Medulla oblongata (tissue), 1 donor: ENCODE measurements around the gene ODAM.
"Not testable (repeated sequence)": the region's sequence is repeated elsewhere in the genome, so short reads cannot be mapped to it uniquely, and the experiment has no call there.

ENCODE experiments used
- DNase-seq: peaks from one replicate; pipeline ENCODE4 v3.0.0-alpha.2; 2015; ENCODE audit errors: extremely low spot score

ODAM gene

DNA sequence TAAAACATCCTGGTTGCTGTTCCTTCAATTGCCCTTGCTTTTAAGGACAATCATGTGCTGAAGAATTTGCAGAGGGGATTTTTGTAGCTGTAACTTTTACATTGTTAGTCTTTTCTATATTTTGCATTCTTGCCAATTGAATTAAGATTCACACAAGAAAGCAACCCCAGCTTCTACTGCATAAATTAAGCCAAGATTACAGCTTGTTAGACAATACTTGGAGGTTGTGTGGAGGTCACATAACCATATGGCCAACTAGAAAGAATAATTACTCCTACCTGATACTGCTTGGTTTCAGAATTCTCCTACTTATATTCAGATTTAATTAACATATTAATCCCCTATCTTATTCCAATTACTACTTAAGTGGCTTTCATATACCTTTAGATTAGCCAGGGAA lies 26.3 kb downstream of the ODAM start:
- not testable (repeated sequence) for DNase-seq

DNA sequence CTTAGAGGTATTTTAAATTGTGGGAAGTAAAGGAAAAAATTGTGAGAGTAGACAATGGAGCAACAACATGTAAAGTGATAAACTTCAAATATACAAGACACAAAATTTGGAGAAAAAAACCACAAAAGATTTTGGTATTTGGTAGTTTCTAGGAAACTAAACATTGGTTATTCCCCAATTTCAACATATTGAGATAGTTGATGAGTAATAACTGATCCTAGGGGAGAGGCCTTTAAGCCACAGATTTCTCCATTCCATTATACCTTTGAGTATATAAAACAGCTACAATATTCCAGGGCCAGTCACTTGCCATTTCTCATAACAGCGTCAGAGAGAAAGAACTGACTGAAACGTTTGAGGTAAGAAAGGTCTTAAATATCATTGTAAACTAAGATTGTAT lies 30.3 kb downstream of the ODAM start, which contains the start of gene FDCSP:
TSS of gene FDCSP (plus strand) at position 301 of the 400 bp plus-strand sequence. CDS start 5,071 bp downstream, outside the sequence.
- DNase-seq: no peak

DNA sequence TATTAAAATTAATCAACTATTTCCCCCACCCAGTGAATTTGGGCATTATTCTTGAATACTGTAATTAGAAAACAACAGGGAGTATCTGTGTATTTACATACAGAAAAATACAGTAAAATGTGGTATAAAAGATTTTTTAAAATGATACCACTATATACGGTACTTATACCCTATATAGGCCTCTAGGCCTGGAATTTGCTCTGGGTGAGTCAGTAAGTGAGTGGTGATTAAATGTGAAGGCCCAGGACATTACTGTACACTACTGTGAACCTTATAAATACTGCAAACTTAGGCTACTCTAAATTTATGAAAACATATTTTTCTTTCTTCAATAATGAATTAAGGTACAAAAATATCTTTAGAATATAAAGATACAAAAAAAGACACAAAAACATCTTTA lies 40.6 kb downstream of the ODAM start:
- DNase-seq: no peak

DNA sequence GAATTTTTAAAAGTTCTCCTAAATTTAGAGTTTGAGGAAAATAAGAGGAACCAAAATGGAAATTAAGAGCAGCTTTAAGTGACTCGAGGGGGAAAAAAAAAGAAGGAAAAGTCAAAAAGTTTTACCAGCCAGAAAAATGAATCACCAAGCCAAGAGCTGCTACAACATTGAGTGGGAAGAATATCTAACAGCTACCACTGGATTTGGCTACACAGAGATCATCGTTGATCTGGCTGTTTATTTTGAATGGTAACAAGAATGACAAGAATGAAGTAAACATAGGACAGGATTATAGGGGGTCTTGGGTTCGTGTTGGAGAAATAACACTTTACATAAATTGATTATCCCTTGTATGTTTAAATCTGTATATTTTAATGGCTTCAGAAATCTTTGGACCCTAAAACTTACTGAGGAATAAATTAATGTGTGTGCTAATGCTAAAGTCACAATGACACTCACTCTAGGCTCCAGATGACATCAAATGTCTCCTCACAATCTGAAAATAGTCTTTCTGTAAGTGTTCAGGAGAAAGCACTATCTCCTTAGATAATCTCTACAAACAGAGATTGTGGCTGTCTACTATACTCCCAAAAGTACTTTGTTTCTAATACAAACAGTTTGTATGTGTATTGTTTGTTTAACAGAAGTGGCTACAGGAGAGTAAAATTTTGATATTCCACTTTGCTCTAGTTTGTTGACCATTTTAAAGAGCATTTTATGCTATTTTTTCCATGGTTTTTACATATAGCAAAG lies 43.8 kb downstream of the ODAM start:
- DNase-seq: no peak

DNA sequence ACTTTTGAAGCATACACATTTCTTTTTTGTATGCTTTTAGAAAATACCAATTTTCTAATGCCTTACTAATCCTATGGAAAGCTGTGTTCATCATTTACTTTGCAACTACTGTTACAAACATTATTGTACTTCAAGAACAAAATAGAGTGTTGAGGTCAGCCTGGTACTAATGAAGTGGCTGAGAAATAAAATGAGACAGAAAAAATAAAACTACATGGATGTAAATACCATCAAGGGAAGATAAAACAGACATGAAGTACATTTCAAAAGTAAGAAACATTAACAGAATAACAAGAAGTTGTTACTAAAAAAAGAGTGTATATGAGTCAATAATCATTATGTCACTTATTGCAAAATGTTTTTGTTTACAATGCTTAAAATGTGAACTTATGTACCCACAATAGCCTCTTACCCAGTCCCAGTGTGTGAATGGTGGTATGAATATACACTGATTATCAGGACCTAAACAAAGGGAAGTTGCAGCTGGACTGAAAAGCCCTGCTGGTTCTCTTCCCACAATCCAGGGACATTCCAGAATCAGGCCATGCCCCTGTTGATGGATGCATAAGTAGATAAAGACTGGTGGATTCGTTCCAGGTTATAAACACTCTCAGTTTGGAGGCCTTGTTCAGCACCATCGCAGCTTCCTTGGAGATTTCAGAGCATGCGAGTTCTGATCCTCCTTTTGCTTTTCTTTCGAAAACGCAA lies 44.5 kb downstream of the ODAM start:
- no peak for DNase-seq

DNA sequence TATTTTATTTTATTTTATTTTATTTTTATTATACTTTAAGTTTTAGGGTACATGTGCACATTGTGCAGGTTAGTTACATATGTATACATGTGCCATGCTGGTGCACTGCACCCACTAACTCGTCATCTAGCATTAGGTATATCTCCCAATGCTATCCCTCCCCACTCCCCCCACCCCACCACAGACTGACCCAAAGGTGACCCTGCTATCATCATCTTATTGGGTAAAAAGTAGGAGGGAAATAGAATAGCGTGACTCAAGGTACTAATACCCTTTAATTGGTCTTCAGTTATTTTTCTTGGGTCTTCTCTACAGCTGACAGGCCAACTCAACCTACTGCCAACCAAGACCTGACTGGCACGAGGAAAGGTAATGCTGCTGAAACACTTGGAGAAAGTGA lies 46.8 kb downstream of the ODAM start, which contains the start of gene CSN3:
TSS of gene CSN3 (plus strand) at position 301 of the 400 bp plus-strand sequence. CDS start 2,223 bp downstream, outside the sequence.
- DNase-seq: not testable (repeated sequence)

DNA sequence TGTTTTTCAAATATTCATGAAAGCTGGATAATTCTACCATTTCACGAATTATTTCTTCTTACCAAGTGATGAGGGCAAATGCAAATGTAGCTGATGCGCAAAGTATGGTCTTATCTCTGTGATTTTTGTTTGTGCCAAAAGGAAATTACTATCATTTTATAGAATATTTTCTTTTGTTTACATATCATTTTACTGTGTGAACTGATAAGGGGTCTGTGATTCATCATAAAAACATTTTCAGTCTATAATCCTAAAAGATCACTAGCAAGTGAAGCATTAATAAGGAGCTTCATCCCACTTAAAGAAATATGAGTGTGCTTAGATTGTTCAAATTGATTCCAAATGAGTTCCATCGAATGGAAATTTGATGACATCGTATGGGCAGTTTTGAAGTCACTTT lies 47.6 kb downstream of the ODAM start:
- no peak for DNase-seq

DNA sequence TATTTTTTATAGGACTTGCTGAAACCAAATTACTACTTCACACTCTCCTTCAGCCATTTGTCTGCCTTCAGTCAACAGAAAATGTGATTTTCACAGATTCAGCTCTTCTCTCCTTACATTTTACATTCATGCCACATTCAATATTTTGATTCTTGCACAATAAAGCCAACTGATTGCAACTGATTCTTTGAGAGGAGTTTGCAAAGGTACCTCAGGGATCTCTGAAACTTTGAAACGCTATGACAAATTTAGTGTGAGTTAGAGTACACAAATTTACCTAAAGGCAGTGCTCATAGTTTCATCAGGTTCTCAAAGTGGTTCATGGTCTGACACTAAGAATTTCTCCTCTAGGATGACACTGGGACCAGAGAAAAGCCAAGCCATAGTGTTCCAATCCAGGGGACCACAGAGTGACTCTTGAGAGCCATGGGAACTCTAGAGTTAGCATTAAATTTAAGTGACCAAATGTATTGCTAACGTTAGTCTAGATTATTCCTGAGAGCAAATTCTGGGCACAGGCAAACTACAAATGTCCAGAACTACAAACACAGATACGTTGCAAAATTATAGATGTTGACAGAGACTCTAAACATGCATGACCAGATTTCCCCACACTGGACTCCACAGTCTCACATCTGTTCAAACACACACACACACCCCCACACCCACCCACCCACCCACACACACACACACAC lies 55.9 kb downstream of the ODAM start:
- no peak for DNase-seq

DNA sequence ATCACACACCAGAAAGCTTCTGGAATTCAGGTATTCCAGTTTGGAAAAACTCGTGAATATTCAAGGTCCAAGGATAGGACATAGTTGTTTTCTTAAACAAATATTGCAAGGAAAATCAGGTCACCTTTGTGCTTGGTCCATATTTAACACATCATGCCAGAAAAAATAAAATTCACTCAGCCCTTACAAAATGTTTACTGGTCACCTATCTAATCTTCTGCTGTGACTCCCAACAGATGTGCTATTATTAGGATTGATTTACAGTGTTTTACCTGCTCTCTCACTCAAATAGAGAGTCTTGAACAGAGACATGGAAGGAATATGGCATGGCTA lies 56.4 kb downstream of the ODAM start:
- DNase-seq: no peak
